ENCODE results near the gene HOXD9. TPM values are rescaled to one million over a fixed set of nuclear protein-coding genes. Genes with fewer than 3 reads are reported as not detected.

The HOXD9 gene
- total and polyA plus RNA-seq, 2 of the 8 experiments (the other 6 are each of a cell fraction or from before 2014, with no cell fraction given) = not detected

DNA sequence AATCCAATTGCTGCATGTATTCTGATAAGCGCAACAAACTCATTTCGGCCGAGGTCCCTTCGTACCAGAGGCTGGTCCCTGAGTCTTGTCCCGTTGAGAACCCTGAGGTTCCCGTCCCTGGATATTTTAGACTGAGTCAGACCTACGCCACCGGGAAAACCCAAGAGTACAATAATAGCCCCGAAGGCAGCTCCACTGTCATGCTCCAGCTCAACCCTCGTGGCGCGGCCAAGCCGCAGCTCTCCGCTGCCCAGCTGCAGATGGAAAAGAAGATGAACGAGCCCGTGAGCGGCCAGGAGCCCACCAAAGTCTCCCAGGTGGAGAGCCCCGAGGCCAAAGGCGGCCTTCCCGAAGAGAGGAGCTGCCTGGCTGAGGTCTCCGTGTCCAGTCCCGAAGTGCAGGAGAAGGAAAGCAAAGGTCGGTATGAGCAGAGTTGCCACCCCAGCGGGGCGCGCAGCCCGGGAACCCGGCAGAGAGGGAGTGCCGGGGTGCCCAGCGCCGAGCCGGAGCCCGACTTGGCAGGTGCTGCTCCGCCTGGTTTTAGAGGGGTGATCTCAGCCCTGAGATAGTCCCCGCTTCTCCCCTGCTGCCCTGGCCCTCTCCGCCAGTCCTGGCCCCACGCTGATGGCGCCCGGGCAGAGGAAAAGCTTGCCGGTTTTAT, 5.2 kb upstream of the HOXD9 start:
- 68% methylated on average over 40 of the region's 40 CpGs; no CpG with 5 or more reads in 1 of the 2 experiments for WGBS, 2 experiments (ENCODE audit: extremely low coverage in 1 of 2, insufficient coverage in 1 of 2, insufficient read length in 1 of 2, insufficient replicate concordance in 2 of 2, low coverage in 1 of 2, low lambda C conversion rate in 2 of 2, missing lambda C conversion rate in 1 of 2)
- H3K56ac ChIP-seq (replicated peaks; ENCODE audit: insufficient read length, low read depth, low read length) = no peak overlapping the region
- no peaks in the 10 kb centered on the region; the same call in 1 of the 2 replicates for H3K23me2 ChIP-seq (ENCODE audit: low read depth, low read length)
- H3K27ac ChIP-seq (ENCODE audit: low read depth, low read length) = no peak overlapping the region
- H4K5ac ChIP-seq (ENCODE audit: insufficient read length, low read depth, low read length) = no peak overlapping the region
- DNase-seq (ENCODE audit: low read depth in 1 of 2, low spot score in 2 of 2) = no peak
- no peaks in the 10 kb centered on the region for H3K79me2 ChIP-seq (ENCODE audit: control insufficient read depth in 1 of 2, insufficient read depth in 2 of 2, low read length in 2 of 2)
- H2BK15ac ChIP-seq (ENCODE audit: low read length) = no peak overlapping the region
- POLR2A ChIA-PET (ENCODE audit: partially characterized antibody) = no interaction called here
- H3K9ac ChIP-seq (replicated peaks in 1 of 4; ENCODE audit: extremely low read depth in 1 of 4, low read depth in 3 of 4, low read length in 3 of 4) = no peak overlapping the region
- H4K20me1 ChIP-seq (replicated peaks in 1 of 2; ENCODE audit: control insufficient read depth in 1 of 2, insufficient read depth in 2 of 2, low read length in 2 of 2) = peaks cover 21 to 35% of the 10 kb centered on the region in 2 experiments
- H3K4ac ChIP-seq (replicated peaks; ENCODE audit: insufficient read length, low read depth, low read length) = no peak overlapping the region
- H3K4me3 ChIP-seq (ENCODE audit: extremely low read depth in 1 of 4, insufficient read depth in 2 of 4, low read depth in 3 of 4, low read length in 4 of 4) = no peak overlapping the region
- no peak overlapping the region for H3K14ac ChIP-seq (ENCODE audit: insufficient read length)
- no peak for TF ChIP-seq HDAC2 (IDR thresholded peaks at IDR 0.05; ENCODE audit: borderline replicate concordance in 1 of 2, low read depth in 2 of 2, low read length in 2 of 2)
- no peak for TF ChIP-seq FOSL1 (IDR thresholded peaks at IDR 0.05; ENCODE audit: insufficient read depth, low read depth, low read length)
- TF ChIP-seq TCF12 (IDR thresholded peaks at IDR 0.05; ENCODE audit: low read depth, low read length) = no peak
- TF ChIP-seq CREB1 (IDR thresholded peaks at IDR 0.05) = no peak
- no peak for TF ChIP-seq EGR1 (IDR thresholded peaks at IDR 0.05; ENCODE audit: borderline replicate concordance, low read depth, low read length)
- no peak for TF ChIP-seq PHF8 (conservative IDR thresholded peaks at IDR 0.05; ENCODE audit: low read depth, low read length)
- no peak overlapping the region; a peak in 1 of 4 replicates for H3K4me2 ChIP-seq (ENCODE audit: insufficient read depth in 1 of 2, low read depth in 2 of 2, low read length in 2 of 2)
- H2AFZ ChIP-seq (ENCODE audit: low read length) = no peak overlapping the region
- no peak overlapping the region for H2BK20ac ChIP-seq (ENCODE audit: low read length)
- no peak overlapping the region for H3K18ac ChIP-seq (ENCODE audit: extremely low read depth, low read length)
- no peak overlapping the region for H2BK5ac ChIP-seq (ENCODE audit: low read depth, low read length)
- no peak overlapping the region for H2BK12ac ChIP-seq (ENCODE audit: low read depth, low read length)
- peaks cover 0 to 16% of the 10 kb centered on the region in 2 experiments; a peak in 2 of 4 replicates for H3K9me3 ChIP-seq (ENCODE audit: insufficient read depth in 2 of 2, low read depth in 1 of 2, low read length in 1 of 2)
- FAIRE-seq = no peak
- H4K8ac ChIP-seq (ENCODE audit: extremely low read depth, insufficient read depth, low read length) = no peak overlapping the region
- H3K79me1 ChIP-seq (ENCODE audit: low read depth, low read length) = no peaks in the 10 kb centered on the region
- H3K36me3 ChIP-seq (ENCODE audit: control insufficient read depth in 2 of 4, insufficient read depth in 4 of 4, low read length in 3 of 4) = peaks cover 0 to 19% (median 0%) of the 10 kb centered on the region in 4 experiments; a peak in 1 of 8 replicates
- H4K91ac ChIP-seq (replicated peaks; ENCODE audit: insufficient read length, low read length) = no peak overlapping the region
- peaks cover 92 to 100% (median 100%) of the 10 kb centered on the region in 4 experiments for H3K27me3 ChIP-seq (replicated peaks in 1 of 4; ENCODE audit: control insufficient read depth in 3 of 4, extremely low read depth in 1 of 4, insufficient read depth in 3 of 4, low read length in 3 of 4)
- no peak overlapping the region for H2BK120ac ChIP-seq (replicated peaks; ENCODE audit: low read depth, low read length)
- H3K4me1 ChIP-seq (replicated peaks in 1 of 4; ENCODE audit: control insufficient read depth in 3 of 4, insufficient read depth in 4 of 4, low read length in 3 of 4) = peaks cover 0 to 11% (median 2%) of the 10 kb centered on the region in 4 experiments; a peak in 4 of 7 replicates
- no peak overlapping the region for H3K23ac ChIP-seq (ENCODE audit: insufficient read length)
- CTCF ChIA-PET (ENCODE audit: partially characterized antibody) = interaction anchor here (1.1 to 5.1 kb wide), 9 partner anchors 10 to 520 kb away, joined by 3 to 19 read pairs (median 5); no protein-coding TSS in a partner anchor
- H2AK5ac ChIP-seq (ENCODE audit: low read depth, low read length) = no peak overlapping the region
